DLD1 (cell line): ENCODE measurements around the gene DTWD2.

Experiments
- in situ Hi-C: cut with HindIII; loops from 2 replicates; pipeline ENCODE4 v1.10.0; 2017; ENCODE audit warnings: low sequenced_read_pairs

The DTWD2 gene

DNA sequence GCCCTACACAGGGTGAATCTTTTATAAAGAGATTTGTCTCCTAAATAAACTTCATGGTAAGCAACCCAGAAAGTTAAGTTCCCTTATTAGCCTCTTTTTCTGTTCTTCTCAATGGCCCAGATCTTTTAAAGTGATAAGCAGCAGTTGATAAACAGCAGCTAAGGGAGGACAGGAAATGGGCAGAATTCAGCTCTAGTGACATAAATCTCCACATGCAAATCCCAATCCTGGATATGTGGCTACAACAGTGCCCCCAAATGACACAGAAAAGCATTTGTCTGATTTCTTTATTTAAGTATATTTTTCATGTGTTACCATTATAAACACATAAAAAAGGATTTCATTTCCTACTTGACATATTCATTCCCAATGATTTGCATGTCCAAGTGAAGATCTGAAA lies 199.0 kb downstream of the DTWD2 start:
- in situ Hi-C loops, result no loop called here

DNA sequence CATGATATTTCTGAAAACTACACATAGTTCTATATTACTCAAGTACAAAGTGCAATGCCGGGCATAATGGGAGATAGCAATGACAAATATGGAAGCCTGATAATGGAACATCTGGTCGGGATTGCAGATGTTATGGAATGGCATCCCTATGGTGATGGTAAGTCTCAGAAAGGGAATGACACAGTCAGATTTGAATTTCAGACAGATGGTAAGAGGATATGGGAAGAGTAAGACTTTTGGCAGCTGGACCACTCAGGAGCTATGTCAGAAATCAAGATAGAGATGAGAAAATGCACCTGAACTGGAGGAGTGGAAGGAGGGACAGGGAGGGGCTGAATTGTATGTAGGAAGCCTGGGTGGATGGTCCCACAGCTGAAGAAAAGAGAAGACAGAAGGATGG lies 200.0 kb downstream of the DTWD2 start:
- in situ Hi-C loops, result no loop called here
